Measurements from ENCODE around the gene MYO3B.

The MYO3B gene

GRCh38 chr2:170237572-170238120 lies 59.7 kb downstream of the MYO3B start:
- no peak for DNase-seq

GRCh38 chr2:170238776-170239175 lies 60.8 kb downstream of the MYO3B start:
- DNase-seq, result no peak

- no peak for DNase-seq
Observed at GRCh38 chr2:170240629-170241028, 62.7 kb downstream of the MYO3B start.

GRCh38 chr2:170241756-170242155 lies 63.8 kb downstream of the MYO3B start:
- DNase-seq, result no peak

DNA sequence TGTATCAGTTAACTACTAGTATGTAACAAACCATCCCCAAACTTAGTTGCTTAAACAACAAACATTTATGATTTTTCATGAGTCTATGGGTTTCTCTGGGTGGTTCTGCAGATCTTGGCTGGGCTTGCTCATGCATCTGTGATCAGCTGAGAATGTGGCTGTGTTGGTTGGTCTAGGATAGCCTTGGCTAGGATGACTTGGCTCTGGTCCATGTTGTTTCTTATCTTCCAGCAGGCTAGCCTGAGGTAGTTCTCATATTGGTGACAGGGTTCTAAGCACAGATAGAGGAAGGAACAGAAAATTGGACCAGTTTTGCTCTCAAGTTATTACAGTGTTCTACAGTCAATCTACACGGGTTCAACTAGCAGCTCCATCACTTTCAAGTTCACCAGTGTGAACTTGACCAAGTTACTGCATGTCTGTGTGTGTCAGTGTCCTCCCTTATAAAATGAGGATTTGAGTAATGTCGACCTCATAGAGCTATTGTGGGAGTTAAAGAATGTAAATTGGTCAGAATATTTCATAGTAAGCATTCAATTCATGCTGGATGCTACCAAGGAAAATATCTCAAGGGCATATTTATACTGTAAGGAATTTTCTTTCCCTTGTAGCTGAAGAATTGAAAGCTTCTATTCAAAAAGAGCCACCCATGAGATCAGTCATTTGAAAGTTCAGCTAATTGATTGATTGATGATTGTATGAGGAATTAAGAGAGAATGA lies 65.3 kb downstream of the MYO3B start:
- DNase-seq, result no peak

GRCh38 chr2:170243898-170244297 lies 66.0 kb downstream of the MYO3B start:
- DNase-seq, result no peak

GRCh38 chr2:170244555-170244954 lies 66.6 kb downstream of the MYO3B start:
- no peak for DNase-seq

DNA sequence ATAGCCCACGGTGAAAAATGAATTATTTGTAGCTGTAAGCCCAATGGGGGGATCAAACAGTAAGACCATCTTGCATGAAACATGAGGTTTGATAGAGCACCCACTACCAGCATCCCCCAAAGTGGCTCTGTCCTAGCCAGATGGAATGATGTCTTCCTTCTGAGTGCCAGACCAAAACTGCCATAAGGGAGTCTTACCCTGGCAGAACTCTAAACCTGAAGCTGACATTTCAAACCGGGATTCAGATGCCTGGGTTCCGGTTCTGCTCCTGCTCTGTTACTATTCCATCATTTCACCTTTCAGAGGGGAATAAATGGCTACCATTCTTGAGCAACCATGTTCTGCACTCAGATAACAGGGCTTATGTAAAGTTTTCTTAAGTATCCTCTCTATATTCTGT lies 67.4 kb downstream of the MYO3B start:
- no peak for DNase-seq

DNA sequence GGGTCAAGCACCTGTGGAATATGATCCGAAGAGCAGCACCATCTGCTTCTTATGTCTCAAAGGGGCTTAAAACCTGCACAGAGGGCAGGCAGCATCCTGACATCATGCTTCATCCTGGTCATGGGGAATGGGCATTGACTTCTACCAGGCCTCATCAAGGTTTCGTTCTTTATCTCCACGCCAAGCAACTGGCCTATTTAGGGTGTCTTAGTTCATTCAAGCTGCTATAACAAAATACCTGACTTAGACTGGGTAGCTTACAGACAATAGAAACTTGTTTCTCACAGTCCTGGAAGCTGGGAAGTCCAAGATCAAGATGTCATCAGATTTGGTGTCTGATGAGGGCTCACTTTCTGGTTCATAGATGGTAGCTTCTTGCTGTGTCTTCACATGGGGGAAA lies 69.4 kb downstream of the MYO3B start:
- no peak for DNase-seq

GRCh38 chr2:170247882-170248393 lies 70.0 kb downstream of the MYO3B start:
- no peak for DNase-seq

GRCh38 chr2:170248574-170249393 lies 70.8 kb downstream of the MYO3B start:
- no peak for DNase-seq

- DNase-seq, result no peak
Observed at GRCh38 chr2:170249761-170250160, 71.8 kb downstream of the MYO3B start.

DNA sequence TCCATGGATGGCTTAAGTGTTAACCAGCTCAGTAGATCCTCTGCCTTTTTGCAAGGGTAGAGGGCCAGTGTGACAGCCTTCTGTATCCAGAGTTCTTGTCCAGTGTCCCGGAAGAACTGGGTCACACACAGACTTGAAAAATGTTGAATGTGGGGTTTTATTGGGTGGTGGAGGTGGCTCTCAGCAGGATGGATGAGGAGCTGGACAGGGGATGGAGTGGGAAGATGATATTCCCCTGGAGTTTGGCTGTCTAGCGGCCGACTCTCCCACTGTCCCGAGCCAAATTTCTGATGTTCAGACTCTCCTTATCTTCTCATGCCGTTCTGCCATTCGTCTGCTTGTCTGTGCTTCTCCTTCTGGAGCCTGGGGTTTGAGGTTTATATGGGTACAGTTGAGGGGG lies 72.6 kb downstream of the MYO3B start:
- no peak for DNase-seq

- no peak for DNase-seq
Observed at GRCh38 chr2:170252414-170252813, 74.5 kb downstream of the MYO3B start.

DNA sequence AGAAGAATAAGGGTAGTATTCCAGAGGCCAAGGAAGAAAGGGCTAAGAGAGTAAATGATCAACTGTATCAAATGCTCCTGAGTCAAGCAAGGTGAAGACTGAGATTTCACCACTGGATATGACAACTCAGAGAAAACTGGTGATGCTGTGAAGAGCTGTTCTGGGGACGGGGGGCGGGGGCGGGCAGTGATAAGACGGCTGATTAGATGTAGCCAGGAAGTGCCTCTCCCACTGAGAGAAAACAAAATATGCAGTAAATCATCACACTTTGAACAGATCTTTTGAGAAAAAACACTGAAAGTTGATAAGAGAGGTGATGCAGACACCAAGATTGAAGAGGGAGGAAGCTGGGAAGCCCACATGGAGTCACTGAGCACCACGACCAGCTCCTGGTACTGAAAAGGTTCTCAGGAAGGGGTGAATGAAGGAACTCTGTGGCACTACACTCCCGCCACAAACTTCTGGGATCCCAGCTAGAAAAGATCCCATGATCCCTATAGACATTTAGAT lies 75.8 kb downstream of the MYO3B start:
- DNase-seq, result no peak

DNA sequence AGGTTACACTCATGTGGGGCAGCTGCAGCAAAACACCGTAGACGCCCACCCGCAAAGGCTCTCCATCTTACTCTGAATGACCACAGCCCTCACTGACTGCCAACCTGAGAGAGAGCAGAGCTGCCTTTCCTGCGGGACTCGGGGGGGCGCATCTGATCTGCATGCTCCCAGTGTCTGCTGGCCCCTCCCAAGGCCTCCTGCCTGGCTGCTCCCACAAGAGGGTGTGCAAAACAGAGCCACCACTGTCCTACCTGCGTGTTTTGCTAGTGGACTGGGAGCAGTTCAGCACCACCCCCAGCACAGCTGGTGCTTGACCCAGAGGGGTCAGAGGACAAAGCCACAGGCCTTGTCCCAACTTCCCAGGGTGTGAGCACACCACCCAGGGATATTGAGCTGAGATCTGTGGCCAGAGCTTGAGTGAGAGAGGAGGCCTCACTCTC lies 76.4 kb downstream of the MYO3B start:
- DNase-seq, result no peak

GRCh38 chr2:170255137-170255536 lies 77.2 kb downstream of the MYO3B start:
- DNase-seq, result no peak

GRCh38 chr2:170255971-170256370 lies 78.0 kb downstream of the MYO3B start:
- DNase-seq, result no peak

DNA sequence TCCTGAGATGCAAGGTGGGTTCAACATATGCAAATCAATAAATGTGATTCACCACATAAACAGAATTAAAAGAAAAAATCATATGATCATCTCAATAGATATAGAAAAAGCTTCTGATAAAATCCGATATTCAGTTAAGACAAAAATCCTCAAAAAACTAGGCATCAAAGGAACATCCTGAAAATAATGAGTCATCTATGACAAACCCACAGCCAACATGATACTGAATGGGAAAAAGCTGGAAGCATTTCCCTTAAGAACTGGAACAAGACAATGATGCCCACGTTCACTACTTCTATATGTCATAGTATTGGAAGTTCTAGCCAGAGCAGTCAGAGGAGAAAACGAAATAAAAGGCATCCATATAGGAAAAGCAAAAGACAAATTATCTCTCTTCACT lies 80.4 kb downstream of the MYO3B start:
- DNase-seq, result no peak

DNA sequence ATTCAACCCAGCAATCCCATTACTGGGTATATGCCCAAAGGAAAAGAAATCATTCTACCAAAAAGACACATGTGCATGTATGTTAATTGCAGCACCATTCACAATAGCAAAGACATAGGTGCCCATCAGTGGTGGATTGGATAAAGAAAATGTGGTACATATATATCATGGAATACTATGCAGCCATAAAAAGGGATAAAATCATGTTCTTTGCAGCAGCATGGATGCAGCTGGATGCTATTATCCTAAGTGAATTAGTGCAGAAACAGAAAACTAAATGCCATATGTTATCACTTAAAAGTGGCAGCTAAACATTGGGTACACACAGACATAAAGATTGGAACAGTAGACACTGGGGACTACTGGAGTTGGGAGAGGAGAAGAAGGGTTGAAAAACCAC lies 82.2 kb downstream of the MYO3B start:
- no peak for DNase-seq

DNA sequence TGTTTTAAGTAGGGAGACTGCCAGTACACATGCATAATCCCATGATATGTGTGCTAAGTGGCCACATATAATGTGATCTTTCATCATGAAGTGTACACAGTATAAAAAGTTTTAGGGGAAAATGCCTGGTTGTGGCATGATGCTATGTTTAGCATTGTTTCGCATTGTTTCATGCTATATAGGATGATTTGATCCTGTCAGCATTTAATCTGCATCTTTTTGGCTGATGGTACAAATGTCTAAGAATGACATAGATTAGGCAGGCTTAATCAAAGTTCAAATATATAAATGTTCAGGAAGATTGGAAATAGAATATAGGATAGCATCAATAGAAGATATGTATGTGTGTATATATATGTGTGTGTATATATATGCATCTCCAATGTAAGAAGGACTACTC lies 83.6 kb downstream of the MYO3B start:
- no peak for DNase-seq

DNA sequence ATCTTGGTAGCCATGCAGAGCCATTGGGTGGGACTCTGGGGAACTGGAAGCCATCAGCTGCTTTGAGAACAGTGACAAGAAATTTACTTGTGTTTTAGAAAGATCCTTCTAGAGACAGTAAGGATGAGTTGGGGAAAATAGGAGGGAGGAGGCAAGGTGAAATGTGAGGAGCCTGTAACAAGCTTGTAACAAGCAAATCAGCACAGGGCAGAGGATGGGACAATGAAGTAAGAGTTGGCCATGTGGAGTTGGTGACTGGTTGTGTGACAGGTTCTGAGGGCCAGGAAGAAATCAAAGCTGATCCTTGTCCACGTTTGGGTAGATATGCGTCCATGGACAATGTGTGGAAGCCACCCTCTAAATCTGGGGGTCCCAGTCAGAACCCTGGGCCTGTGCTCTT lies 84.4 kb downstream of the MYO3B start:
- no peak for DNase-seq

DNA sequence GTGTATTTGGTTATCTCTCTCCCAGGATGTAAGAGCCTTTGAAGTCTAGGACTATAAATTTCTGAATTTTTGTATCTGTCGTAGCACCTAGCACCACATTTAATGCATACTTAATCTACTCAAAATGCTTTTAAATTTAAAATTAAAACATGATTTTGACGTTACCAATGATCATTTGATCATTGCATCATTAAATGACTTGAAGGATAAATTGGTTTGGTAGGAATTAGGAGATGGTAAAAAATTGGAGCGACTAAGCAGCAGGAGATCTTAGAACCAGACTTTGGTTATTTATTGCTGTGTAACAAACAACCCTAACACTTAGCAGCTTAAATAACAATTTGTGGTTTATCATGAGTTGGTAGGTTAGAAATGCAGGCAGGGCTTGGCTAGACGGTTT lies 84.9 kb downstream of the MYO3B start:
- no peak for DNase-seq

All from activated CD4-positive, alpha-beta T cell treated with anti-CD3 and anti-CD28 coated beads, Interleukin-2, amount 50 U/mL, for 4 hours (primary cell).